OCI-LY7 (cell line): ENCODE data around the gene HOXA3. TPM values are rescaled to one million over a fixed set of nuclear protein-coding genes. Genes with fewer than 3 reads are reported as not detected.
A peak's percentile ranks its signal among the peaks of the same experiment; 100 is the strongest.

ENCODE experiments used
- BruUV-seq: library from RNA; stranded (reverse); fragments of 400-500 nt; replicated peaks from 2 replicates; lab custom pipeline; 2021; lab: Mats Ljungman, UMichigan
- CTCF ChIA-PET: fragments of 300-600 bp; sonication (Branson Sonifier 250); formaldehyde crosslinking; loops from one replicate; lab custom pipeline; 2022; ENCODE audit warnings: antibody characterized with exemption; ENCODE audit not compliant: unreplicated experiment; lab: Charles Lee
- POLR2A ChIA-PET: fragments of 300-600 bp; sonication (Branson Sonifier 250); formaldehyde crosslinking; loops from one replicate; lab custom pipeline; 2022; ENCODE audit warnings: antibody characterized with exemption; lab: Charles Lee
- DNase-seq: peaks from one replicate; pipeline ENCODE4 v3.0.0-alpha.2; 2015; ENCODE audit warnings: low spot score
- H2AFZ ChIP-seq: fragments of 200-600 bp; sonication (generic), shearing (Covaris generic); 2 replicates; pipeline ENCODE4 v1.6.1; 2014; ENCODE audit warnings: mild to moderate bottlenecking, antibody characterized with exemption, low read length, moderate library complexity
- H3K27ac ChIP-seq: fragments of 200-600 bp; sonication (generic); 2 replicates; pipeline ENCODE4 v1.5.1; 2014; ENCODE audit warnings: mixed run types, low read depth, mild to moderate bottlenecking, moderate library complexity, low read length, inconsistent platforms; ENCODE audit not compliant: poor library complexity, severe bottlenecking
- H3K36me3 ChIP-seq: fragments of 200-600 bp; sonication (generic); 2 replicates; pipeline ENCODE4 v1.6.1; 2014; ENCODE audit warnings: mild to moderate bottlenecking, antibody characterized with exemption, low read length, moderate library complexity, mixed read lengths; ENCODE audit not compliant: insufficient read depth
- H3K4me1 ChIP-seq: fragments of 200-600 bp; sonication (generic); 2 replicates; pipeline ENCODE4 v1.5.1; 2014; ENCODE audit warnings: mild to moderate bottlenecking, low read length; ENCODE audit not compliant: insufficient read depth, poor library complexity, severe bottlenecking
- H3K4me2 ChIP-seq: fragments of 200-600 bp; sonication (generic); 2 replicates; pipeline ENCODE4 v1.6.1; 2014; ENCODE audit warnings: mild to moderate bottlenecking, low read length
- H3K4me3 ChIP-seq: fragments of 200-600 bp; sonication (generic); 2 replicates; pipeline ENCODE4 v1.5.1; 2014; ENCODE audit warnings: mild to moderate bottlenecking, low read depth, low read length; ENCODE audit not compliant: poor library complexity, severe bottlenecking
- H3K79me2 ChIP-seq: fragments of 200-600 bp; sonication (generic); 2 replicates; pipeline ENCODE4 v1.6.1; 2016; ENCODE audit warnings: low read depth, mild to moderate bottlenecking, low read length, moderate library complexity, mixed read lengths; ENCODE audit not compliant: insufficient read depth
- H3K9me2 ChIP-seq: fragments of 200-600 bp; sonication (generic); 2 replicates; pipeline ENCODE4 v1.6.1; 2016; ENCODE audit warnings: mild to moderate bottlenecking, low read length, mixed read lengths; ENCODE audit not compliant: insufficient read depth
- H3K9me3 ChIP-seq: fragments of 200-600 bp; sonication (generic); 2 replicates; pipeline ENCODE4 v1.6.1; 2014; ENCODE audit warnings: mild to moderate bottlenecking, mixed run types, low read length, mixed read lengths
- H4K20me1 ChIP-seq: fragments of 200-600 bp; sonication (generic); 2 replicates; pipeline ENCODE4 v1.6.1; 2014; ENCODE audit warnings: mild to moderate bottlenecking, antibody characterized with exemption, low read length, moderate library complexity, mixed read lengths; ENCODE audit not compliant: insufficient read depth
- EZH2phosphoT487 ChIP-seq: fragments of 200-600 bp; sonication (generic); IDR thresholded peaks from 2 replicates; pipeline ENCODE4 v1.6.1; 2018; ENCODE audit warnings: low read depth, borderline replicate concordance, mild to moderate bottlenecking, mixed run types, antibody characterized with exemption, low read length, moderate library complexity, mixed read lengths
- intact Hi-C: fragments of 100-400 bp; cut with micrococcal nuclease; formaldehyde crosslinking; loops from one replicate; pipeline ENCODE4 v1.10.0; 2022; ENCODE audit not compliant: unreplicated experiment
- total RNA-seq, 2 experiments: library from RNA; depleted of rRNA in 1 of 2; stranded (reverse); fragments of >200 nt in 1 of 2; shearing (Covaris generic) in 1 of 2; gene quantifications; 2 replicates each; pipeline ENCODE4 v1.2.3, GENCODE V29; 2014 to 2022
- TF ChIP-seq, protein P1 (sequence below): fragments of 200-600 bp; sonication (generic); conservative IDR thresholded peaks from 2 replicates; pipeline ENCODE4 v1.5.1; 2014; ENCODE audit warnings: mild to moderate bottlenecking, antibody characterized with exemption, low read length, moderate library complexity, mixed read lengths

The HOXA3 gene
- total RNA-seq, 2 experiments from 2014 or later: 0.41 to 2.7 TPM

GRCh38 chr7:27097686-27098577, 54.5 kb downstream of the HOXA3 start:
- peak overlapping the region; percentile 66; the same call in 1 of the 2 replicates for H2AFZ ChIP-seq
- no peaks in the 10 kb centered on the region for H3K9me2 ChIP-seq
- H3K79me2 ChIP-seq: no peaks in the 10 kb centered on the region; the same call in 1 of the 2 replicates
- peak overlapping the region; percentile 80 for H3K4me3 ChIP-seq
- intact Hi-C loops: loop anchor here (2.0 kb wide), 2 partner anchors 53 to 233 kb away; partner anchors contain the start of gene SKAP2
- DNase-seq: no peak
- H3K4me2 ChIP-seq: peak overlapping the region; percentile 98
- peaks cover 23% of the 10 kb centered on the region for H3K4me1 ChIP-seq
- TF ChIP-seq EZH2phosphoT487: no peak
- TF ChIP-seq, protein P1, sequence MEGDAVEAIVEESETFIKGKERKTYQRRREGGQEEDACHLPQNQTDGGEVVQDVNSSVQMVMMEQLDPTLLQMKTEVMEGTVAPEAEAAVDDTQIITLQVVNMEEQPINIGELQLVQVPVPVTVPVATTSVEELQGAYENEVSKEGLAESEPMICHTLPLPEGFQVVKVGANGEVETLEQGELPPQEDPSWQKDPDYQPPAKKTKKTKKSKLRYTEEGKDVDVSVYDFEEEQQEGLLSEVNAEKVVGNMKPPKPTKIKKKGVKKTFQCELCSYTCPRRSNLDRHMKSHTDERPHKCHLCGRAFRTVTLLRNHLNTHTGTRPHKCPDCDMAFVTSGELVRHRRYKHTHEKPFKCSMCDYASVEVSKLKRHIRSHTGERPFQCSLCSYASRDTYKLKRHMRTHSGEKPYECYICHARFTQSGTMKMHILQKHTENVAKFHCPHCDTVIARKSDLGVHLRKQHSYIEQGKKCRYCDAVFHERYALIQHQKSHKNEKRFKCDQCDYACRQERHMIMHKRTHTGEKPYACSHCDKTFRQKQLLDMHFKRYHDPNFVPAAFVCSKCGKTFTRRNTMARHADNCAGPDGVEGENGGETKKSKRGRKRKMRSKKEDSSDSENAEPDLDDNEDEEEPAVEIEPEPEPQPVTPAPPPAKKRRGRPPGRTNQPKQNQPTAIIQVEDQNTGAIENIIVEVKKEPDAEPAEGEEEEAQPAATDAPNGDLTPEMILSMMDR: no peak
- ChIA-PET CTCF (no interaction called here), POLR2A (interaction anchor here (0.7 kb wide), 1 partner anchor 246 kb away, joined by 3 read pairs; no protein-coding TSS in a partner anchor)
- no peaks in the 10 kb centered on the region for H3K9me3 ChIP-seq
- H4K20me1 ChIP-seq: peaks cover 5% of the 10 kb centered on the region; the same call in 1 of the 2 replicates
- H3K36me3 ChIP-seq: no peaks in the 10 kb centered on the region
- H3K27ac ChIP-seq: no peak overlapping the region
- BruUV-seq: no TSS peak

GRCh38 chr7:27096768-27097514, 55.4 kb downstream of the HOXA3 start:
- no peak for TF ChIP-seq EZH2phosphoT487
- TF ChIP-seq, protein P1: no peak
- Histone ChIP-seq H3K36me3 (no peaks in the 10 kb centered on the region), H4K20me1 (peaks cover 5% of the 10 kb centered on the region; the same call in 1 of the 2 replicates), H3K4me3 (peak overlapping the region; percentile 80), H3K4me1 (peaks cover 29% of the 10 kb centered on the region), H3K9me2 (no peaks in the 10 kb centered on the region), H2AFZ (peak overlapping the region; percentile 66), H3K27ac (peak overlapping the region; percentile 58), H3K9me3 (no peaks in the 10 kb centered on the region), H3K4me2 (peak overlapping the region; percentile 98), H3K79me2 (no peaks in the 10 kb centered on the region; the same call in 1 of the 2 replicates)
- ChIA-PET POLR2A (interaction anchor here (0.6 to 1.3 kb wide), 8 partner anchors 13 to 1037 kb away, joined by 3 to 6 read pairs (median 4); no protein-coding TSS in a partner anchor), CTCF (interaction anchor here (0.9 to 1.3 kb wide), 2 partner anchors 9 to 31 kb away, joined by 3 read pairs; no protein-coding TSS in a partner anchor)
- no TSS peak for BruUV-seq
- DNase-seq: peak; percentile 12
- intact Hi-C loops: loop anchor here (2.0 kb wide), 2 partner anchors 54 to 232 kb away; partner anchors contain the start of gene SKAP2
